ENCODE results near the gene PLEKHG5.

DNA sequence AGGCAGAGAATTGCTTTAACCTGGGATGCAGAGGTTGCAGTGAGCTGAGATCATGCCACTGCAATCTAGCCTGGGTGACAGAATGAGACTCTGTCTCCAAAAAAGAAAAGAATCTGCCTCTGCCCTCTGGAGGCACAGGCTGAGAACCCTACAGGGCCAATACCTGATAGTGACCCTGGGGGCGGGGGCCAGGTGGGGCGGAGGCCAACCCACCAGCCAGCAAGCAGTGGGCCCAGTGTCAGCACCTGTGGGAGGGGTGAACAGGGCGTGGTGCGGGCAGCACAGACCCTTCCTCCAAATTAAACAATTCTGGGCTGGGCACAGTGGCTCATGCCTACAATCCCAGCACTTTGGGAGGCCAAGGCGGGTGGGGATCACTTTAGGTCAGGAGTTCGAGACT is 19.0 kb upstream of the PLEKHG5 start:
- no peak for TF ChIP-seq POLR2AphosphoS5 (IDR thresholded peaks at IDR 0.05)
- TF ChIP-seq, protein P1, sequence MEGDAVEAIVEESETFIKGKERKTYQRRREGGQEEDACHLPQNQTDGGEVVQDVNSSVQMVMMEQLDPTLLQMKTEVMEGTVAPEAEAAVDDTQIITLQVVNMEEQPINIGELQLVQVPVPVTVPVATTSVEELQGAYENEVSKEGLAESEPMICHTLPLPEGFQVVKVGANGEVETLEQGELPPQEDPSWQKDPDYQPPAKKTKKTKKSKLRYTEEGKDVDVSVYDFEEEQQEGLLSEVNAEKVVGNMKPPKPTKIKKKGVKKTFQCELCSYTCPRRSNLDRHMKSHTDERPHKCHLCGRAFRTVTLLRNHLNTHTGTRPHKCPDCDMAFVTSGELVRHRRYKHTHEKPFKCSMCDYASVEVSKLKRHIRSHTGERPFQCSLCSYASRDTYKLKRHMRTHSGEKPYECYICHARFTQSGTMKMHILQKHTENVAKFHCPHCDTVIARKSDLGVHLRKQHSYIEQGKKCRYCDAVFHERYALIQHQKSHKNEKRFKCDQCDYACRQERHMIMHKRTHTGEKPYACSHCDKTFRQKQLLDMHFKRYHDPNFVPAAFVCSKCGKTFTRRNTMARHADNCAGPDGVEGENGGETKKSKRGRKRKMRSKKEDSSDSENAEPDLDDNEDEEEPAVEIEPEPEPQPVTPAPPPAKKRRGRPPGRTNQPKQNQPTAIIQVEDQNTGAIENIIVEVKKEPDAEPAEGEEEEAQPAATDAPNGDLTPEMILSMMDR (IDR thresholded peaks at IDR 0.05): no peak
